ENCODE results near the gene ZNF581. TPM values are rescaled to one million over a fixed set of nuclear protein-coding genes. Genes with fewer than 3 reads are reported as not detected.

The ZNF581 gene
- polyA plus RNA-seq, 3 donors = 25.1 to 31.6 (median 29.4) TPM

- WGBS (ENCODE audit: insufficient coverage) = over 99% methylated on average over 62 of the region's 98 CpGs
- no peak for DNase-seq
Measured at GRCh38 chr19:55614711-55615542, 28.5 kb upstream of the ZNF581 start.

DNA sequence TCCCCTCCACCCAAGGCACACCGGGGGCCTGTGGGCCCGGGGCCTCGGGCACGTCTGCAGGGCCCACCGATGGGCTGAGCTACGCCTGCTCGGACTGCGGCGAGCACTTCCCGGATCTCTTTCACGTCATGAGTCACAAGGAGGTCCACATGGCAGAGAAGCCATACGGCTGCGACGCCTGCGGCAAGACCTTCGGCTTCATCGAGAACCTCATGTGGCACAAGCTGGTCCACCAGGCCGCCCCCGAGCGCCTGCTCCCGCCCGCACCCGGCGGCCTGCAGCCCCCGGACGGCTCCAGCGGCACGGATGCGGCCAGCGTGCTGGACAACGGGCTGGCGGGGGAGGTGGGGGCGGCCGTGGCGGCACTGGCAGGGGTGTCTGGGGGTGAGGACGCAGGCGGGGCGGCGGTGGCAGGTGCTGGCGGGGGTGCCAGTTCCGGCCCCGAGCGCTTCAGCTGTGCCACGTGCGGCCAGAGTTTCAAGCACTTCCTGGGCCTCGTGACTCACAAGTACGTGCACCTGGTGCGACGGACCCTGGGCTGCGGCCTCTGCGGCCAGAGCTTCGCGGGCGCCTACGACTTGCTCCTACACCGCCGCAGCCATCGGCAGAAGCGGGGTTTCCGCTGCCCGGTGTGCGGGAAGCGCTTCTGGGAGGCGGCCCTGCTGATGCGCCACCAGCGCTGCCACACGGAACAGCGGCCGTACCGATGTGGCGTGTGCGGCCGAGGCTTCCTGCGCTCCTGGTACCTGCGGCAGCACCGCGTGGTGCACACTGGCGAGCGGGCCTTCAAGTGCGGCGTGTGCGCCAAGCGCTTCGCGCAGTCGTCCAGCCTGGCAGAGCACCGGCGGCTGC is 27.7 kb upstream of the ZNF581 start:
- Histone ChIP-seq H2AFZ (ENCODE audit: insufficient read depth, low read depth, low read length, poor library complexity, severe bottlenecking) (no peak overlapping the region), H3K79me2 (ENCODE audit: insufficient read depth, low read length) (peaks cover 44% of the 10 kb centered on the region), H4K20me1 (ENCODE audit: insufficient read depth, low read length) (peaks cover 25% of the 10 kb centered on the region), H3K27ac (ENCODE audit: low read depth in 1 of 2, low read length in 2 of 2) (no peak overlapping the region), H3K9ac (ENCODE audit: insufficient read depth, low read length, poor library complexity, severe bottlenecking) (no peak overlapping the region), H3K36me3 (replicated peaks in 1 of 2; ENCODE audit: control insufficient read depth in 1 of 2, insufficient read depth in 2 of 2, low read length in 2 of 2) (peaks cover 16 to 26% of the 10 kb centered on the region in 2 donors), H3K4me1 (ENCODE audit: control insufficient read depth in 1 of 2, insufficient read depth in 2 of 2, low read length in 2 of 2) (peaks cover 51 to 55% of the 10 kb centered on the region in 2 donors), H3K9me3 (replicated peaks in 1 of 2; ENCODE audit: control insufficient read depth in 1 of 2, insufficient read depth in 1 of 2, low read length in 2 of 2) (no peaks in the 10 kb centered on the region), H3K4me3 (replicated peaks in 1 of 3; ENCODE audit: low read depth in 2 of 3, low read length in 3 of 3) (no peak overlapping the region), H3K4me2 (replicated peaks; ENCODE audit: extremely low read depth, low read length, poor library complexity, severe bottlenecking) (no peak overlapping the region), H3K27me3 (ENCODE audit: control insufficient read depth in 2 of 2, insufficient read depth in 2 of 2, low read length in 2 of 2) (no peaks in the 10 kb centered on the region)
- TF ChIP-seq, protein P1, sequence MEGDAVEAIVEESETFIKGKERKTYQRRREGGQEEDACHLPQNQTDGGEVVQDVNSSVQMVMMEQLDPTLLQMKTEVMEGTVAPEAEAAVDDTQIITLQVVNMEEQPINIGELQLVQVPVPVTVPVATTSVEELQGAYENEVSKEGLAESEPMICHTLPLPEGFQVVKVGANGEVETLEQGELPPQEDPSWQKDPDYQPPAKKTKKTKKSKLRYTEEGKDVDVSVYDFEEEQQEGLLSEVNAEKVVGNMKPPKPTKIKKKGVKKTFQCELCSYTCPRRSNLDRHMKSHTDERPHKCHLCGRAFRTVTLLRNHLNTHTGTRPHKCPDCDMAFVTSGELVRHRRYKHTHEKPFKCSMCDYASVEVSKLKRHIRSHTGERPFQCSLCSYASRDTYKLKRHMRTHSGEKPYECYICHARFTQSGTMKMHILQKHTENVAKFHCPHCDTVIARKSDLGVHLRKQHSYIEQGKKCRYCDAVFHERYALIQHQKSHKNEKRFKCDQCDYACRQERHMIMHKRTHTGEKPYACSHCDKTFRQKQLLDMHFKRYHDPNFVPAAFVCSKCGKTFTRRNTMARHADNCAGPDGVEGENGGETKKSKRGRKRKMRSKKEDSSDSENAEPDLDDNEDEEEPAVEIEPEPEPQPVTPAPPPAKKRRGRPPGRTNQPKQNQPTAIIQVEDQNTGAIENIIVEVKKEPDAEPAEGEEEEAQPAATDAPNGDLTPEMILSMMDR (IDR thresholded peaks at IDR 0.05) = no peak
- DNase-seq = no peak
- no peak overlapping the region for H3K27ac Mint-ChIP-seq
- intact Hi-C loops (cut with micrococcal nuclease) = no loop called here
- H3K4me3 Mint-ChIP-seq = no peak overlapping the region
- peaks cover 29 to 49% of the 10 kb centered on the region in 2 donors for H3K36me3 Mint-ChIP-seq
- peaks cover 59% of the 10 kb centered on the region for H3K4me1 Mint-ChIP-seq
- H3K9me3 Mint-ChIP-seq = peaks cover 0 to 2% (median 2%) of the 10 kb centered on the region in 7 donors
- H3K27me3 Mint-ChIP-seq (ENCODE audit: low read depth in 3 of 3) = peaks cover 0 to 2% (median 0%) of the 10 kb centered on the region in 3 donors
- 96% methylated on average over 82 of the region's 88 CpGs for WGBS (ENCODE audit: insufficient coverage)

More at GRCh38 chr19:55614711-55615542, 28.5 kb upstream of the ZNF581 start:
- H3K27ac ChIP-seq (ENCODE audit: low read depth in 1 of 2, low read length in 2 of 2) = no peak overlapping the region
- H3K9me3 ChIP-seq (replicated peaks in 1 of 2; ENCODE audit: control insufficient read depth in 1 of 2, insufficient read depth in 1 of 2, low read length in 2 of 2) = no peaks in the 10 kb centered on the region
- peaks cover 0 to 2% (median 0%) of the 10 kb centered on the region in 7 donors for H3K9me3 Mint-ChIP-seq
- H3K4me3 Mint-ChIP-seq = no peak overlapping the region
- H3K36me3 ChIP-seq (replicated peaks in 1 of 2; ENCODE audit: control insufficient read depth in 1 of 2, insufficient read depth in 2 of 2, low read length in 2 of 2) = peaks cover 16 to 35% of the 10 kb centered on the region in 2 donors
- no peak overlapping the region for H2AFZ ChIP-seq (ENCODE audit: insufficient read depth, low read depth, low read length, poor library complexity, severe bottlenecking)
- H3K4me1 ChIP-seq (ENCODE audit: control insufficient read depth in 1 of 2, insufficient read depth in 2 of 2, low read length in 2 of 2) = peaks cover 43 to 46% of the 10 kb centered on the region in 2 donors
- peaks cover 32 to 55% of the 10 kb centered on the region in 2 donors for H3K36me3 Mint-ChIP-seq
- peaks cover 33% of the 10 kb centered on the region for H4K20me1 ChIP-seq (ENCODE audit: insufficient read depth, low read length)
- TF ChIP-seq, protein P1 (IDR thresholded peaks at IDR 0.05) = no peak
- H3K4me2 ChIP-seq (replicated peaks; ENCODE audit: extremely low read depth, low read length, poor library complexity, severe bottlenecking) = no peak overlapping the region
- intact Hi-C loops (cut with micrococcal nuclease) = no loop called here
- H3K27me3 ChIP-seq (ENCODE audit: control insufficient read depth in 2 of 2, insufficient read depth in 2 of 2, low read length in 2 of 2) = no peaks in the 10 kb centered on the region
- H3K9ac ChIP-seq (ENCODE audit: insufficient read depth, low read length, poor library complexity, severe bottlenecking) = no peak overlapping the region
- peaks cover 55% of the 10 kb centered on the region for H3K4me1 Mint-ChIP-seq
- H3K79me2 ChIP-seq (ENCODE audit: insufficient read depth, low read length) = peaks cover 52% of the 10 kb centered on the region
- H3K27ac Mint-ChIP-seq = no peak overlapping the region
- H3K27me3 Mint-ChIP-seq (ENCODE audit: low read depth in 3 of 3) = no peaks in the 10 kb centered on the region
- H3K4me3 ChIP-seq (replicated peaks in 1 of 3; ENCODE audit: low read depth in 2 of 3, low read length in 3 of 3) = no peak overlapping the region

Data from CD14-positive monocyte (primary cell).